ENCODE measurements around the gene PRF1. TPM values are rescaled to one million over a fixed set of nuclear protein-coding genes. Genes with fewer than 3 reads are reported as not detected.
"Not testable (repeated sequence)": the region's sequence is repeated elsewhere in the genome, so short reads cannot be mapped to it uniquely, and the experiment has no call there.

Gene PRF1
- total RNA-seq, 2 experiments from 2014 or later: 165 to 170 TPM

GRCh38 chr10:70586348-70586930, 16.1 kb downstream of the PRF1 start:
- Mint-ChIP-seq H3K36me3 (no peaks in the 10 kb centered on the region), H3K27me3 (peaks cover 8% of the 10 kb centered on the region), H3K27ac (no peak overlapping the region), H3K4me3 (no peak overlapping the region), H3K4me1 (peaks cover 10% of the 10 kb centered on the region), H3K9me3 (no peaks in the 10 kb centered on the region)
- POLR2A ChIA-PET: interaction anchor here (1.3 to 2.1 kb wide), 3 partner anchors 9 to 16 kb away, joined by 4 to 6 read pairs (median 4); partner anchors contain the start of gene PRF1
- ATAC-seq (ENCODE audit: low read depth) (no peak), DNase-seq (no peak)

- Mint-ChIP-seq H3K4me3 (no peak overlapping the region), H3K36me3 (no peaks in the 10 kb centered on the region), H3K9me3 (no peaks in the 10 kb centered on the region), H3K4me1 (peaks cover 8% of the 10 kb centered on the region), H3K27me3 (peaks cover 8% of the 10 kb centered on the region), H3K27ac (no peak overlapping the region)
- ATAC-seq (ENCODE audit: low read depth) (no peak), DNase-seq (no peak)
- POLR2A ChIA-PET: interaction anchor here (1.3 to 2.1 kb wide), 2 partner anchors 9 to 17 kb away, joined by 4 to 6 read pairs; partner anchors contain the start of gene PRF1
These were observed 16.9 kb downstream of the PRF1 start for GRCh38 chr10:70585578-70586169.

GRCh38 chr10:70584909-70585544, 17.5 kb downstream of the PRF1 start:
- Mint-ChIP-seq H3K27ac (no peak overlapping the region), H3K9me3 (no peaks in the 10 kb centered on the region), H3K4me3 (no peak overlapping the region), H3K27me3 (peaks cover 7% of the 10 kb centered on the region), H3K36me3 (no peaks in the 10 kb centered on the region), H3K4me1 (peaks cover 4% of the 10 kb centered on the region)
- no peak for DNase-seq
- peak; percentile 36 for ATAC-seq (ENCODE audit: low read depth)
- POLR2A ChIA-PET: interaction anchor here (1.3 to 2.1 kb wide), 2 partner anchors 9 to 17 kb away, joined by 4 to 6 read pairs; partner anchors contain the start of gene PRF1

GRCh38 chr10:70584366-70584765, 18.2 kb downstream of the PRF1 start:
- peaks cover 4% of the 10 kb centered on the region for H3K27me3 Mint-ChIP-seq
- H3K9me3 Mint-ChIP-seq: no peaks in the 10 kb centered on the region
- POLR2A ChIA-PET: interaction anchor here (1.0 to 2.1 kb wide), 3 partner anchors 9 to 18 kb away, joined by 4 to 6 read pairs (median 5); partner anchors contain the start of gene PRF1
- H3K36me3 Mint-ChIP-seq: no peaks in the 10 kb centered on the region
- no peak overlapping the region for H3K27ac Mint-ChIP-seq
- no peak for ATAC-seq (ENCODE audit: low read depth)
- H3K4me1 Mint-ChIP-seq: peaks cover 9% of the 10 kb centered on the region
- DNase-seq: no peak
- no peak overlapping the region for H3K4me3 Mint-ChIP-seq

- peaks cover 16% of the 10 kb centered on the region for H3K4me1 Mint-ChIP-seq
- POLR2A ChIA-PET: interaction anchor here (1.0 to 1.4 kb wide), 3 partner anchors 10 to 19 kb away, joined by 4 to 5 read pairs (median 4); partner anchors contain the start of gene PRF1
- H3K27me3 Mint-ChIP-seq: no peaks in the 10 kb centered on the region
- H3K27ac Mint-ChIP-seq: no peak overlapping the region
- H3K9me3 Mint-ChIP-seq: no peaks in the 10 kb centered on the region
- DNase-seq (no peak), ATAC-seq (ENCODE audit: low read depth) (no peak)
- no peaks in the 10 kb centered on the region for H3K36me3 Mint-ChIP-seq
- H3K4me3 Mint-ChIP-seq: no peak overlapping the region
These were observed 18.9 kb downstream of the PRF1 start for GRCh38 chr10:70583669-70584037.

GRCh38 chr10:70582793-70583668, 19.5 kb downstream of the PRF1 start:
- Mint-ChIP-seq H3K4me1 (peaks cover 22% of the 10 kb centered on the region), H3K27ac (no peak overlapping the region), H3K4me3 (no peak overlapping the region), H3K36me3 (no peaks in the 10 kb centered on the region), H3K27me3 (no peaks in the 10 kb centered on the region), H3K9me3 (no peaks in the 10 kb centered on the region)
- DNase-seq: no peak
- no peak for ATAC-seq (ENCODE audit: low read depth)
- POLR2A ChIA-PET: interaction anchor here (1.2 to 1.4 kb wide), 2 partner anchors 10 to 20 kb away, joined by 4 to 5 read pairs; partner anchors contain the start of gene PRF1

GRCh38 chr10:70581176-70581575, 21.4 kb downstream of the PRF1 start:
- not testable (repeated sequence) for H3K36me3 Mint-ChIP-seq

GRCh38 chr10:70579234-70580002, 23.1 kb downstream of the PRF1 start:
- H3K9me3 Mint-ChIP-seq: no peaks in the 10 kb centered on the region
- peak overlapping the region; percentile 94 for H3K27ac Mint-ChIP-seq
- DNase-seq: no peak
- peak; percentile 35 for ATAC-seq (ENCODE audit: low read depth)
- peaks cover 51% of the 10 kb centered on the region for H3K4me1 Mint-ChIP-seq
- H3K36me3 Mint-ChIP-seq: no peaks in the 10 kb centered on the region
- peak overlapping the region; percentile 69 for H3K4me3 Mint-ChIP-seq
- peaks cover 1% of the 10 kb centered on the region for H3K27me3 Mint-ChIP-seq
- POLR2A ChIA-PET: interaction anchor here (0.7 to 4.3 kb wide), 7 partner anchors 9 to 23 kb away, joined by 3 to 33 read pairs (median 7); partner anchors contain the start of gene PRF1

More at GRCh38 chr10:70581176-70581575, 21.4 kb downstream of the PRF1 start:
- H3K9me3 Mint-ChIP-seq; H3K27ac Mint-ChIP-seq; H3K4me3 Mint-ChIP-seq; H3K27me3 Mint-ChIP-seq; POLR2A ChIA-PET; ATAC-seq (ENCODE audit: low read depth): not testable (repeated sequence)
- DNase-seq: peak; percentile 4
- H3K4me1 Mint-ChIP-seq: peaks cover 40% of the 10 kb centered on the region

- DNase-seq (peak; percentile 60), ATAC-seq (ENCODE audit: low read depth) (peak; percentile 85)
- Mint-ChIP-seq H3K27ac (peak overlapping the region; percentile 94), H3K4me3 (peak overlapping the region; percentile 69), H3K4me1 (peaks cover 56% of the 10 kb centered on the region), H3K9me3 (no peaks in the 10 kb centered on the region), H3K36me3 (no peaks in the 10 kb centered on the region), H3K27me3 (peaks cover 2% of the 10 kb centered on the region)
- POLR2A ChIA-PET: interaction anchor here (0.7 to 4.3 kb wide), 6 partner anchors 9 to 23 kb away, joined by 3 to 33 read pairs (median 5); partner anchors contain the start of gene PRF1
These were observed 24.1 kb downstream of the PRF1 start for GRCh38 chr10:70578371-70578947.

GRCh38 chr10:70576803-70577517, 25.6 kb downstream of the PRF1 start:
- Mint-ChIP-seq H3K36me3 (no peaks in the 10 kb centered on the region), H3K9me3 (no peaks in the 10 kb centered on the region), H3K4me1 (peaks cover 59% of the 10 kb centered on the region), H3K27me3 (peaks cover 5% of the 10 kb centered on the region), H3K4me3 (peak overlapping the region; percentile 69), H3K27ac (peak overlapping the region; percentile 94)
- POLR2A ChIA-PET: interaction anchor here (0.9 to 4.3 kb wide), 7 partner anchors 9 to 25 kb away, joined by 4 to 33 read pairs (median 5); partner anchors contain the start of gene PRF1
- ATAC-seq (ENCODE audit: low read depth) (no peak), DNase-seq (no peak)

Data from activated naive CD8-positive, alpha-beta T cell treated with anti-CD3 and anti-CD28 coated beads, Interleukin-2, amount 10 ng/mL, durations not matched to agents 7 days and 5 days (primary cell).